ENCODE data around the gene TMEM214. TPM values are rescaled to one million over a fixed set of nuclear protein-coding genes. Genes with fewer than 3 reads are reported as not detected.

TMEM214 gene
- total RNA-seq, 2 donors from 2014 or later = 52.7 to 63.7 TPM

GRCh38 chr2:27003007-27003406, 29.8 kb upstream of the TMEM214 start:
- Histone ChIP-seq H3K27me3 (ENCODE audit: control insufficient read depth, insufficient read depth, low read length, poor library complexity, severe bottlenecking) (no peaks in the 10 kb centered on the region), H3K36me3 (ENCODE audit: control insufficient read depth, insufficient read depth, low read length) (no peaks in the 10 kb centered on the region), H3K4me1 (ENCODE audit: control insufficient read depth, insufficient read depth, low read length) (no peaks in the 10 kb centered on the region), H3K9me3 (ENCODE audit: control insufficient read depth, low read length) (no peaks in the 10 kb centered on the region), H3K27ac (ENCODE audit: low read depth, low read length) (no peak overlapping the region), H3K4me3 (ENCODE audit: low read length) (no peak overlapping the region), H3K9ac (ENCODE audit: extremely low read depth, low read length, poor library complexity, severe bottlenecking) (no peak overlapping the region)
- H3K36me3 Mint-ChIP-seq (ENCODE audit: low read depth) = no peaks in the 10 kb centered on the region
- peaks cover 10% of the 10 kb centered on the region for H3K4me1 Mint-ChIP-seq
- H3K4me3 Mint-ChIP-seq = no peak overlapping the region
- H3K27ac Mint-ChIP-seq = no peak overlapping the region
- no peaks in the 10 kb centered on the region for H3K9me3 Mint-ChIP-seq
- no peak for DNase-seq
- 93 to 100% methylated on average over 1 to 4 of the region's 4 CpGs for WGBS, 2 experiments (ENCODE audit: insufficient coverage in 1 of 2, insufficient read length in 1 of 2)
- no peak for TF ChIP-seq CTCF (conservative IDR thresholded peaks at IDR 0.05)
- peaks cover 5% of the 10 kb centered on the region for H3K27me3 Mint-ChIP-seq (ENCODE audit: insufficient read depth)

GRCh38 chr2:27003857-27004256, 28.9 kb upstream of the TMEM214 start:
- Histone ChIP-seq H3K9ac (ENCODE audit: extremely low read depth, low read length, poor library complexity, severe bottlenecking) (no peak overlapping the region), H3K36me3 (ENCODE audit: control insufficient read depth, insufficient read depth, low read length) (no peaks in the 10 kb centered on the region), H3K27ac (ENCODE audit: low read depth, low read length) (no peak overlapping the region), H3K27me3 (ENCODE audit: control insufficient read depth, insufficient read depth, low read length, poor library complexity, severe bottlenecking) (no peaks in the 10 kb centered on the region), H3K4me1 (ENCODE audit: control insufficient read depth, insufficient read depth, low read length) (no peaks in the 10 kb centered on the region), H3K9me3 (ENCODE audit: control insufficient read depth, low read length) (no peaks in the 10 kb centered on the region), H3K4me3 (ENCODE audit: low read length) (no peak overlapping the region)
- H3K27me3 Mint-ChIP-seq (ENCODE audit: insufficient read depth) = peaks cover 9% of the 10 kb centered on the region
- no peak overlapping the region for H3K27ac Mint-ChIP-seq
- no peak overlapping the region for H3K4me3 Mint-ChIP-seq
- no peaks in the 10 kb centered on the region for H3K36me3 Mint-ChIP-seq (ENCODE audit: low read depth)
- peaks cover 10% of the 10 kb centered on the region for H3K4me1 Mint-ChIP-seq
- H3K9me3 Mint-ChIP-seq = no peaks in the 10 kb centered on the region
- WGBS, 2 experiments (ENCODE audit: insufficient coverage in 1 of 2, insufficient read length in 1 of 2) = 95 to 96% methylated on average over 4 to 9 of the region's 9 CpGs
- DNase-seq = no peak
- TF ChIP-seq CTCF (conservative IDR thresholded peaks at IDR 0.05) = no peak

GRCh38 chr2:27006602-27007415, 26.0 kb upstream of the TMEM214 start:
- no peaks in the 10 kb centered on the region for H3K9me3 Mint-ChIP-seq
- H3K4me1 Mint-ChIP-seq = peaks cover 10% of the 10 kb centered on the region
- H3K27ac ChIP-seq (ENCODE audit: low read depth, low read length) = no peak overlapping the region
- no peak for TF ChIP-seq CTCF (conservative IDR thresholded peaks at IDR 0.05)
- H3K27me3 Mint-ChIP-seq (ENCODE audit: insufficient read depth) = peaks cover 8% of the 10 kb centered on the region
- no peaks in the 10 kb centered on the region for H3K36me3 Mint-ChIP-seq (ENCODE audit: low read depth)
- H3K9ac ChIP-seq (ENCODE audit: extremely low read depth, low read length, poor library complexity, severe bottlenecking) = no peak overlapping the region
- H3K4me3 Mint-ChIP-seq = no peak overlapping the region
- no peak for DNase-seq
- H3K36me3 ChIP-seq (ENCODE audit: control insufficient read depth, insufficient read depth, low read length) = no peaks in the 10 kb centered on the region
- 85 to 90% methylated on average over 6 of the region's 6 CpGs for WGBS, 2 experiments (ENCODE audit: insufficient coverage in 1 of 2, insufficient read length in 1 of 2)
- H3K27me3 ChIP-seq (ENCODE audit: control insufficient read depth, insufficient read depth, low read length, poor library complexity, severe bottlenecking) = no peaks in the 10 kb centered on the region
- H3K9me3 ChIP-seq (ENCODE audit: control insufficient read depth, low read length) = no peaks in the 10 kb centered on the region
- no peak overlapping the region for H3K4me3 ChIP-seq (ENCODE audit: low read length)
- no peaks in the 10 kb centered on the region for H3K4me1 ChIP-seq (ENCODE audit: control insufficient read depth, insufficient read depth, low read length)
- no peak overlapping the region for H3K27ac Mint-ChIP-seq

Data from endodermal cell (in vitro differentiated cells).